MM.1S (cell line): Measurements from ENCODE around the gene LRRC18.

Source experiments
- EZH2 ChIP-seq: fragments of 300-600 bp; sonication (generic); optimal IDR thresholded peaks from 2 replicates; pipeline ENCODE3; 2017; ENCODE audit warnings: low read depth, mild to moderate bottlenecking, antibody characterized with exemption, low read length, mixed read lengths
- EZH2phosphoT487 ChIP-seq: fragments of 300-600 bp; sonication (generic); IDR thresholded peaks from 2 replicates; pipeline ENCODE4 v1.6.1; 2018; ENCODE audit warnings: antibody characterized with exemption, low read length
- TF ChIP-seq, protein P1 (sequence below): fragments of 300-600 bp; sonication (generic); IDR thresholded peaks from 2 replicates; pipeline ENCODE4 v1.5.1; 2016; ENCODE audit warnings: antibody characterized with exemption, low read length, mixed read lengths

DNA sequence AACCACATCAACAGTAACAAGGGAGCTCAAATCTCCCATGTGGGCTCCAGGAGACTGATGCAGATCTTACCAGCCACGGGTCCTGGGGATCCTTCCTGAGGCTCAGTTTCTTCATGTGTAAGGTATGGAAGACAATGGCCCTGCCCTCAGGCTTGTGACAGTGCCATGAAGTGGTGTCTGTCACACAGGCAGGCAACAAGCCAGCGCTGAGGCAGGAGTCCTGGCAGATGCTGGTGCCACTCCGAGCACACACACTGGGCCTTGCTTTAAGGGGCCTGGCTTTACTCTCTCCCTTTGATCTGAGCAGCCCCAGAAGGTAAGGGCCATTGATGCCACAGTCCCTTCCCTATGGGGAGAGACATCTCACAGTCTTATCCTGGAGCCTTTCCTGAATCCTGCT lies 28.4 kb upstream of the LRRC18 start:
- TF ChIP-seq, protein P1, sequence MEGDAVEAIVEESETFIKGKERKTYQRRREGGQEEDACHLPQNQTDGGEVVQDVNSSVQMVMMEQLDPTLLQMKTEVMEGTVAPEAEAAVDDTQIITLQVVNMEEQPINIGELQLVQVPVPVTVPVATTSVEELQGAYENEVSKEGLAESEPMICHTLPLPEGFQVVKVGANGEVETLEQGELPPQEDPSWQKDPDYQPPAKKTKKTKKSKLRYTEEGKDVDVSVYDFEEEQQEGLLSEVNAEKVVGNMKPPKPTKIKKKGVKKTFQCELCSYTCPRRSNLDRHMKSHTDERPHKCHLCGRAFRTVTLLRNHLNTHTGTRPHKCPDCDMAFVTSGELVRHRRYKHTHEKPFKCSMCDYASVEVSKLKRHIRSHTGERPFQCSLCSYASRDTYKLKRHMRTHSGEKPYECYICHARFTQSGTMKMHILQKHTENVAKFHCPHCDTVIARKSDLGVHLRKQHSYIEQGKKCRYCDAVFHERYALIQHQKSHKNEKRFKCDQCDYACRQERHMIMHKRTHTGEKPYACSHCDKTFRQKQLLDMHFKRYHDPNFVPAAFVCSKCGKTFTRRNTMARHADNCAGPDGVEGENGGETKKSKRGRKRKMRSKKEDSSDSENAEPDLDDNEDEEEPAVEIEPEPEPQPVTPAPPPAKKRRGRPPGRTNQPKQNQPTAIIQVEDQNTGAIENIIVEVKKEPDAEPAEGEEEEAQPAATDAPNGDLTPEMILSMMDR, result no peak
- no peak for TF ChIP-seq EZH2
- TF ChIP-seq EZH2phosphoT487, result no peak
